Natural killer cell treated with Interleukin-12 subunit alpha and Interleukin-12 subunit beta and Interleukin-15 and Interleukin-18, amount 100 ng/mL, for 72 hours (primary cell): Measurements from ENCODE around the gene NAV2. TPM values are rescaled to one million over a fixed set of nuclear protein-coding genes. Genes with fewer than 3 reads are reported as not detected.

Experiments
- ATAC-seq, 2 donors: fragments of 150-1000 bp; cut with Tn5 transposase in 1 of 2; sonication (Bioruptor Pico), chemical (Tn5 transposase) in 1 of 2; 2 replicates each; pipeline ENCODE4 v1.10.0; 2021
- DNase-seq: peaks from one replicate; pipeline ENCODE4 v3.0.0; 2022; ENCODE audit warnings: low spot score
- H3K27ac Mint-ChIP-seq, 2 donors: 1 replicate in 1 of 2; 2 replicates in 1 of 2; pipeline ENCODE4 v1.8.0; 2022; ENCODE audit warnings: mixed read lengths in 2 of 2, mild to moderate bottlenecking in 1 of 2, moderate library complexity in 1 of 2
- H3K27me3 Mint-ChIP-seq, 2 donors: 1 replicate in 1 of 2; 2 replicates in 1 of 2; pipeline ENCODE4 v1.8.0; 2022; ENCODE audit warnings: mixed read lengths in 2 of 2
- H3K36me3 Mint-ChIP-seq: one replicate; pipeline ENCODE4 v1.8.0; 2022; ENCODE audit warnings: mixed read lengths
- H3K4me1 Mint-ChIP-seq, 2 donors: 1 replicate in 1 of 2; 2 replicates in 1 of 2; pipeline ENCODE4 v1.8.0; 2022; ENCODE audit warnings: low read depth in 2 of 2, mixed read lengths in 2 of 2, mild to moderate bottlenecking in 1 of 2
- H3K4me3 Mint-ChIP-seq: one replicate; pipeline ENCODE4 v1.8.0; 2022; ENCODE audit warnings: mixed read lengths
- H3K9me3 Mint-ChIP-seq: 2 replicates; pipeline ENCODE4 v1.8.0; 2022; ENCODE audit warnings: mixed read lengths
- total RNA-seq, 2 donors: library from RNA; stranded (reverse); gene quantifications; one replicate each; pipeline ENCODE4 v1.2.3, GENCODE V29; 2022

Gene NAV2
- total RNA-seq, 2 donors from 2014 or later = 0.31 to 0.67 TPM

- H3K36me3 Mint-ChIP-seq = no peaks in the 10 kb centered on the region
- no peaks in the 10 kb centered on the region for H3K9me3 Mint-ChIP-seq
- no peaks in the 10 kb centered on the region for H3K4me1 Mint-ChIP-seq
- no peak overlapping the region for H3K27ac Mint-ChIP-seq
- ATAC-seq = no peak
- H3K4me3 Mint-ChIP-seq = no peak overlapping the region
- H3K27me3 Mint-ChIP-seq = peaks cover 6 to 11% of the 10 kb centered on the region in 2 donors
- no peak for DNase-seq
These were observed 312.7 kb downstream of the NAV2 start for GRCh38 chr11:20025332-20025840.

- H3K27me3 Mint-ChIP-seq = peaks cover 13 to 22% of the 10 kb centered on the region in 2 donors
- ATAC-seq (no peak), DNase-seq (no peak)
- H3K9me3 Mint-ChIP-seq = no peaks in the 10 kb centered on the region
- no peaks in the 10 kb centered on the region for H3K36me3 Mint-ChIP-seq
- no peak overlapping the region for H3K27ac Mint-ChIP-seq
- no peak overlapping the region for H3K4me3 Mint-ChIP-seq
- no peaks in the 10 kb centered on the region for H3K4me1 Mint-ChIP-seq
These were observed 314.3 kb downstream of the NAV2 start for GRCh38 chr11:20026629-20027555.

- no peak for ATAC-seq
These were observed 314.9 kb downstream of the NAV2 start for GRCh38 chr11:20027556-20028013.

GRCh38 chr11:20029193-20029592 lies 316.6 kb downstream of the NAV2 start:
- no peak overlapping the region for H3K27ac Mint-ChIP-seq
- no peak for ATAC-seq

More at GRCh38 chr11:20027556-20028013, 314.9 kb downstream of the NAV2 start:
- no peaks in the 10 kb centered on the region for H3K4me1 Mint-ChIP-seq
- no peaks in the 10 kb centered on the region for H3K9me3 Mint-ChIP-seq
- no peak overlapping the region for H3K4me3 Mint-ChIP-seq
- H3K36me3 Mint-ChIP-seq = no peaks in the 10 kb centered on the region
- H3K27ac Mint-ChIP-seq = no peak overlapping the region
- peaks cover 13 to 24% of the 10 kb centered on the region in 2 donors for H3K27me3 Mint-ChIP-seq
- DNase-seq = no peak

GRCh38 chr11:20030472-20030871 lies 317.8 kb downstream of the NAV2 start:
- ATAC-seq (no peak), DNase-seq (no peak)
- no peaks in the 10 kb centered on the region for H3K4me1 Mint-ChIP-seq
- H3K27ac Mint-ChIP-seq = no peak overlapping the region
- no peaks in the 10 kb centered on the region for H3K9me3 Mint-ChIP-seq
- H3K4me3 Mint-ChIP-seq = no peak overlapping the region
- H3K36me3 Mint-ChIP-seq = no peaks in the 10 kb centered on the region
- H3K27me3 Mint-ChIP-seq = peaks cover 21 to 40% of the 10 kb centered on the region in 2 donors

More at GRCh38 chr11:20029193-20029592, 316.6 kb downstream of the NAV2 start:
- H3K9me3 Mint-ChIP-seq = no peaks in the 10 kb centered on the region
- H3K4me3 Mint-ChIP-seq = no peak overlapping the region
- DNase-seq = no peak
- peaks cover 15 to 28% of the 10 kb centered on the region in 2 donors for H3K27me3 Mint-ChIP-seq
- H3K4me1 Mint-ChIP-seq = no peaks in the 10 kb centered on the region
- H3K36me3 Mint-ChIP-seq = no peaks in the 10 kb centered on the region

GRCh38 chr11:20031155-20032001 lies 318.7 kb downstream of the NAV2 start:
- DNase-seq (no peak), ATAC-seq (no peak)
- H3K9me3 Mint-ChIP-seq = no peaks in the 10 kb centered on the region
- H3K27me3 Mint-ChIP-seq = peaks cover 18 to 40% of the 10 kb centered on the region in 2 donors
- no peak overlapping the region for H3K4me3 Mint-ChIP-seq
- H3K27ac Mint-ChIP-seq = no peak overlapping the region
- no peaks in the 10 kb centered on the region for H3K36me3 Mint-ChIP-seq
- no peaks in the 10 kb centered on the region for H3K4me1 Mint-ChIP-seq

- no peaks in the 10 kb centered on the region for H3K4me1 Mint-ChIP-seq
- no peak for ATAC-seq
- no peak overlapping the region for H3K27ac Mint-ChIP-seq
- H3K27me3 Mint-ChIP-seq = peaks cover 20 to 40% of the 10 kb centered on the region in 2 donors
- no peak for DNase-seq
- H3K4me3 Mint-ChIP-seq = no peak overlapping the region
- no peaks in the 10 kb centered on the region for H3K9me3 Mint-ChIP-seq
- no peaks in the 10 kb centered on the region for H3K36me3 Mint-ChIP-seq
These were observed 319.5 kb downstream of the NAV2 start for GRCh38 chr11:20032127-20032526.

- H3K4me3 Mint-ChIP-seq = no peak overlapping the region
- DNase-seq = no peak
- no peak overlapping the region for H3K27ac Mint-ChIP-seq
- ATAC-seq = no peak
- no peaks in the 10 kb centered on the region for H3K4me1 Mint-ChIP-seq
- H3K9me3 Mint-ChIP-seq = no peaks in the 10 kb centered on the region
- H3K36me3 Mint-ChIP-seq = no peaks in the 10 kb centered on the region
- H3K27me3 Mint-ChIP-seq = peaks cover 21 to 40% of the 10 kb centered on the region in 2 donors
These were observed 320.1 kb downstream of the NAV2 start for GRCh38 chr11:20032577-20033260.

GRCh38 chr11:20033806-20034205 lies 321.2 kb downstream of the NAV2 start:
- ATAC-seq (no peak), DNase-seq (no peak)
- Mint-ChIP-seq H3K27ac (no peak overlapping the region), H3K27me3 (peaks cover 22 to 40% of the 10 kb centered on the region in 2 donors), H3K9me3 (no peaks in the 10 kb centered on the region), H3K4me3 (no peak overlapping the region), H3K36me3 (no peaks in the 10 kb centered on the region), H3K4me1 (no peaks in the 10 kb centered on the region)

GRCh38 chr11:20034941-20035340 lies 322.3 kb downstream of the NAV2 start:
- no peak for ATAC-seq
- H3K27me3 Mint-ChIP-seq = peaks cover 22 to 40% of the 10 kb centered on the region in 2 donors
- no peaks in the 10 kb centered on the region for H3K9me3 Mint-ChIP-seq
- H3K4me1 Mint-ChIP-seq = no peaks in the 10 kb centered on the region
- H3K4me3 Mint-ChIP-seq = no peak overlapping the region
- no peaks in the 10 kb centered on the region for H3K36me3 Mint-ChIP-seq
- DNase-seq = no peak
- no peak overlapping the region for H3K27ac Mint-ChIP-seq

GRCh38 chr11:20035375-20035700 lies 322.7 kb downstream of the NAV2 start:
- Mint-ChIP-seq H3K9me3 (no peaks in the 10 kb centered on the region), H3K4me1 (no peaks in the 10 kb centered on the region), H3K4me3 (no peak overlapping the region), H3K36me3 (no peaks in the 10 kb centered on the region), H3K27ac (no peak overlapping the region), H3K27me3 (peaks cover 22 to 43% of the 10 kb centered on the region in 2 donors)
- DNase-seq = no peak
- no peak for ATAC-seq

GRCh38 chr11:20035701-20036601 lies 323.3 kb downstream of the NAV2 start:
- DNase-seq (no peak), ATAC-seq (no peak)
- Mint-ChIP-seq H3K4me3 (no peak overlapping the region), H3K9me3 (no peaks in the 10 kb centered on the region), H3K4me1 (no peaks in the 10 kb centered on the region), H3K27me3 (peaks cover 22 to 46% of the 10 kb centered on the region in 2 donors), H3K27ac (no peak overlapping the region), H3K36me3 (no peaks in the 10 kb centered on the region)
